PC-3 (cell line): Measurements from ENCODE around the gene TIGD1.

Experiments used
- EZH2 ChIP-seq: fragments of 300-600 bp; sonication (generic); IDR thresholded peaks from one replicate; pipeline ENCODE4 v1.6.1; 2017; ENCODE audit warnings: antibody characterized with exemption, mild to moderate bottlenecking, low read length; ENCODE audit not compliant: unreplicated experiment
- TF ChIP-seq, protein P1 (sequence below): fragments of 300-600 bp; sonication (generic); conservative IDR thresholded peaks from 2 replicates; pipeline ENCODE4 v1.5.1; 2017; ENCODE audit warnings: antibody characterized with exemption, low read depth, mild to moderate bottlenecking, low read length

DNA sequence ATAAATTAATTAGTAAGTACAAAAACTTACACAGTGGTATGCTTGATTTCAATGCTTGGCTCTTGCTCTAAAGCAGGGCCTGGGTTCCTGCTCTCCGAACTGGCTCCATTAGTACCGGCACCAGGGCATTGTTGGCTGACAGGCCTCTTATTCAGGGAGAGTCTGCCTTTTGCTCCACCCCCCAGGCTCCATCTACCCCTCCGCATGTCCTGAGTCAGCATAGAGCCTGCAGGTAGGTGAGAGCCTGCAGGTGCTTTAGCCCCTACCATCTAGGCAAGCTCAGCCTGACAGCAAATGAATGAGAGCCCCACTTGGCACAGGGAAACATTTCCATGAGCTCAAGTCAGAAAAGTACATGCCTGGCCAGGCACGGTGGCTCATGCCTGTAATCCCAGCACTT is 47.9 kb upstream of the TIGD1 start:
- TF ChIP-seq, protein P1, sequence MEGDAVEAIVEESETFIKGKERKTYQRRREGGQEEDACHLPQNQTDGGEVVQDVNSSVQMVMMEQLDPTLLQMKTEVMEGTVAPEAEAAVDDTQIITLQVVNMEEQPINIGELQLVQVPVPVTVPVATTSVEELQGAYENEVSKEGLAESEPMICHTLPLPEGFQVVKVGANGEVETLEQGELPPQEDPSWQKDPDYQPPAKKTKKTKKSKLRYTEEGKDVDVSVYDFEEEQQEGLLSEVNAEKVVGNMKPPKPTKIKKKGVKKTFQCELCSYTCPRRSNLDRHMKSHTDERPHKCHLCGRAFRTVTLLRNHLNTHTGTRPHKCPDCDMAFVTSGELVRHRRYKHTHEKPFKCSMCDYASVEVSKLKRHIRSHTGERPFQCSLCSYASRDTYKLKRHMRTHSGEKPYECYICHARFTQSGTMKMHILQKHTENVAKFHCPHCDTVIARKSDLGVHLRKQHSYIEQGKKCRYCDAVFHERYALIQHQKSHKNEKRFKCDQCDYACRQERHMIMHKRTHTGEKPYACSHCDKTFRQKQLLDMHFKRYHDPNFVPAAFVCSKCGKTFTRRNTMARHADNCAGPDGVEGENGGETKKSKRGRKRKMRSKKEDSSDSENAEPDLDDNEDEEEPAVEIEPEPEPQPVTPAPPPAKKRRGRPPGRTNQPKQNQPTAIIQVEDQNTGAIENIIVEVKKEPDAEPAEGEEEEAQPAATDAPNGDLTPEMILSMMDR = no peak
- no peak for TF ChIP-seq EZH2
